Prostate gland (tissue), 2 donors: Measurements from ENCODE around the gene SAMSN1. TPM values are rescaled to one million over a fixed set of nuclear protein-coding genes. Genes with fewer than 3 reads are reported as not detected.

Source experiments
- DNase-seq: peaks from one replicate; pipeline ENCODE4 v3.0.0-alpha.2; 2019; ENCODE audit warnings: low spot score
- H3K27ac ChIP-seq, 2 donors: fragments of 200-600 bp; sonication (generic); 2 replicates each; pipeline ENCODE4 v1.5.1; 2017 to 2019
- H3K27me3 ChIP-seq: fragments of 200-600 bp; sonication (generic); replicated peaks from 2 replicates; pipeline ENCODE4 v1.5.1; 2019; ENCODE audit not compliant: insufficient read depth
- H3K36me3 ChIP-seq, 2 donors: fragments of 200-600 bp; sonication (generic); 1 replicate in 1 of 2; 2 replicates in 1 of 2; pipeline versions ENCODE4 v1.5.1 to v1.8.1; 2017 to 2019
- H3K4me1 ChIP-seq: fragments of 200-600 bp; sonication (generic); replicated peaks from 2 replicates; pipeline ENCODE4 v1.5.1; 2019
- H3K4me3 ChIP-seq, 2 donors: fragments of 200-600 bp; sonication (generic); 2 replicates each; pipeline ENCODE4 v1.5.1; 2017 to 2019
- H3K9me3 ChIP-seq: fragments of 200-600 bp; sonication (generic); 2 replicates; pipeline ENCODE4 v1.5.1; 2017
- CTCF ChIP-seq, 4 experiments: fragments of 200-600 bp in 2 of 4; fragments of 450-650 bp in 2 of 4; sonication (generic) in 2 of 4; IDR thresholded peaks; 1 replicate in 3 of 4; 2 replicates in 1 of 4; pipeline ENCODE4 v1.5.1; 2016 to 2019; ENCODE audit warnings: antibody characterized with exemption in 4 of 4, mild to moderate bottlenecking in 2 of 4, moderate library complexity in 2 of 4
- POLR2A ChIP-seq: fragments of 450-650 bp; IDR thresholded peaks from one replicate; pipeline ENCODE4 v1.6.1; 2016; ENCODE audit warnings: antibody characterized with exemption, mild to moderate bottlenecking
- POLR2AphosphoS5 ChIP-seq: sonication (generic); formaldehyde crosslinking; IDR thresholded peaks from one replicate; pipeline ENCODE4 v1.6.1; 2017; ENCODE audit warnings: antibody characterized with exemption
- WGBS: methylation state at CpG from one replicate; pipeline ENCODE4 v1.1.5; 2018; 5-methylcytosine and 5-hydroxymethylcytosine counted together
- intact Hi-C: fragments of 100-400 bp; cut with DNase I; formaldehyde crosslinking; loops from one replicate; pipeline ENCODE4 v1.14.2; 2022
- total RNA-seq, 2 donors: library from RNA; depleted of rRNA; stranded (reverse); fragments of >200 nt; gene quantifications; one replicate each; pipeline ENCODE4 v1.1.0, GENCODE V29; 2016

SAMSN1 gene
- total RNA-seq, 2 donors from 2014 or later = 1.1 TPM

GRCh38 chr21:14528815-14529214 lies 17.3 kb downstream of the SAMSN1 start:
- no peak for TF ChIP-seq CTCF (IDR thresholded peaks at IDR 0.05)
- TF ChIP-seq POLR2A = no peak
- no peak for TF ChIP-seq POLR2AphosphoS5
- 87% methylated on average over 4 of the region's 4 CpGs for WGBS
- H3K27me3 ChIP-seq = no peaks in the 10 kb centered on the region
- no peak overlapping the region for H3K4me3 ChIP-seq
- no peaks in the 10 kb centered on the region for H3K4me1 ChIP-seq
- no peak overlapping the region for H3K27ac ChIP-seq
- H3K9me3 ChIP-seq = no peaks in the 10 kb centered on the region
- intact Hi-C loops = no loop called here
- DNase-seq = no peak
- H3K36me3 ChIP-seq = no peaks in the 10 kb centered on the region

- DNase-seq = no peak
- intact Hi-C loops = no loop called here
- H3K4me1 ChIP-seq = no peaks in the 10 kb centered on the region
- H3K9me3 ChIP-seq = no peaks in the 10 kb centered on the region
- WGBS = 64% methylated on average over 2 of the region's 2 CpGs
- H3K36me3 ChIP-seq = no peaks in the 10 kb centered on the region
- no peaks in the 10 kb centered on the region for H3K27me3 ChIP-seq
- no peak overlapping the region for H3K4me3 ChIP-seq
- H3K27ac ChIP-seq = no peak overlapping the region
- no peak for TF ChIP-seq POLR2AphosphoS5
- TF ChIP-seq CTCF (IDR thresholded peaks at IDR 0.05) = no peak
- TF ChIP-seq POLR2A = no peak
Observed at GRCh38 chr21:14527696-14528652, 18.1 kb downstream of the SAMSN1 start.

GRCh38 chr21:14526836-14527695 lies 19.0 kb downstream of the SAMSN1 start:
- no peak overlapping the region for H3K4me3 ChIP-seq
- H3K27ac ChIP-seq = no peak overlapping the region
- 47% methylated on average over 10 of the region's 10 CpGs for WGBS
- no peaks in the 10 kb centered on the region for H3K9me3 ChIP-seq
- TF ChIP-seq POLR2AphosphoS5 = no peak
- no peak for TF ChIP-seq CTCF (IDR thresholded peaks at IDR 0.05)
- TF ChIP-seq POLR2A = no peak
- intact Hi-C loops = no loop called here
- H3K27me3 ChIP-seq = no peaks in the 10 kb centered on the region
- no peaks in the 10 kb centered on the region for H3K4me1 ChIP-seq
- H3K36me3 ChIP-seq = no peaks in the 10 kb centered on the region
- no peak for DNase-seq

- intact Hi-C loops = no loop called here
- no peak for DNase-seq
- Histone ChIP-seq H3K9me3 (no peaks in the 10 kb centered on the region), H3K4me1 (no peaks in the 10 kb centered on the region), H3K36me3 (no peaks in the 10 kb centered on the region), H3K4me3 (no peak overlapping the region), H3K27me3 (no peaks in the 10 kb centered on the region), H3K27ac (no peak overlapping the region)
- WGBS = 31% methylated on average over 3 of the region's 3 CpGs
- TF ChIP-seq CTCF (IDR thresholded peaks at IDR 0.05) = no peak
- TF ChIP-seq POLR2A = no peak
- TF ChIP-seq POLR2AphosphoS5 = no peak
Observed at GRCh38 chr21:14526199-14526598, 19.9 kb downstream of the SAMSN1 start.
